ENCODE results near the gene SLC7A1. TPM values are rescaled to one million over a fixed set of nuclear protein-coding genes. Genes with fewer than 3 reads are reported as not detected.

The SLC7A1 gene
- total and polyA plus RNA-seq, 2 donors (not counting 3 experiments of a cell fraction or from before 2014, with no cell fraction given) = 21.0 to 79.3 TPM

DNA sequence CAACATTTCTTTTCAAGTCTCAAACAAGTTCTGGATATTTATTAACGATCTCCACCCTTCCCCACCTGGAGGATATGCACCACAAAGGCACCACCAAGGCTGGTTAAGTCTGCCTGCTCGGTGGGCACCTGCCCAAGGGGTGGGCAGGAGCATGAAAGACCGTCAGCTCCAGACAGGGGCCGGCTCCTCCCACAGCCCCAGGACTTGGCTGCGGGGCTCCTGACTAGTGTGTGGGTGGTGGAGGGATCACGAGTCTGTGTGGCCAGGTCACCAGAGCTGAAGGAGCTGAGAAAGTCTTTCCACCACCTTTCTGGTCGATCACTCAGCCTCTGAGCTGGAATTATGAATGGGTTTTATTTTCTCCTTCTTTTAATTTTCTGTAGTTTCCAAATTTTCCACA, 7.8 kb downstream of the SLC7A1 start:
- no peaks in the 10 kb centered on the region for H3K36me3 ChIP-seq (ENCODE audit: control insufficient read depth in 2 of 2, extremely low read depth in 1 of 2, insufficient read depth in 2 of 2, low read length in 2 of 2)
- H3K4me1 ChIP-seq (ENCODE audit: control insufficient read depth, extremely low read depth, insufficient read depth, low read length) = peaks cover 2% of the 10 kb centered on the region
- H3K9ac ChIP-seq (replicated peaks; ENCODE audit: extremely low read depth, insufficient read depth, low read length) = no peak overlapping the region
- POLR2A ChIA-PET = no interaction called here
- H4K20me1 ChIP-seq (replicated peaks; ENCODE audit: control insufficient read depth, extremely low read depth, insufficient read depth, low read length) = no peaks in the 10 kb centered on the region
- CTCF ChIA-PET = interaction anchor here (1.7 kb wide), 1 partner anchor 23 kb away, joined by 7 read pairs; no protein-coding TSS in a partner anchor
- no peaks in the 10 kb centered on the region for H3K9me1 ChIP-seq (replicated peaks; ENCODE audit: control insufficient read depth, extremely low read depth, insufficient read depth, low read length)
- H3K4me2 ChIP-seq (ENCODE audit: insufficient read depth, low read length) = no peak overlapping the region
- no peak overlapping the region for H3K27ac ChIP-seq (ENCODE audit: insufficient read depth, low read depth, low read length)
- peaks cover 100% of the 10 kb centered on the region for H3K79me2 ChIP-seq (ENCODE audit: control insufficient read depth, insufficient read depth, low read length)
- H2AFZ ChIP-seq (ENCODE audit: low read depth, low read length) = no peak overlapping the region
- no TSS peak for BruUV-seq (replicated peaks)
- no peaks in the 10 kb centered on the region for H3K27me3 ChIP-seq (ENCODE audit: control insufficient read depth in 2 of 2, insufficient read depth in 2 of 2, low read length in 2 of 2)
- no peak overlapping the region for H3K4me3 ChIP-seq (replicated peaks in 1 of 3; ENCODE audit: insufficient read depth in 1 of 3, low read depth in 1 of 3, low read length in 3 of 3)
- no peak for DNase-seq (ENCODE audit: low read depth, low spot score)
- intact Hi-C loops (cut with micrococcal nuclease) = no loop called here
- H3K9me3 ChIP-seq (replicated peaks; ENCODE audit: control insufficient read depth, insufficient read depth, low read length) = no peaks in the 10 kb centered on the region
- dilution Hi-C loops (cut with MboI; ENCODE audit: extremely low pct_ligation_motif_present, low sequenced_read_pairs) = no loop called here
- no peak for FAIRE-seq
- no peak for TF ChIP-seq POLR2AphosphoS5 (IDR thresholded peaks at IDR 0.05; ENCODE audit: insufficient read depth, low read depth, low read length)
- no peak for TF ChIP-seq GATA2 (IDR thresholded peaks at IDR 0.05; ENCODE audit: insufficient read depth, insufficient read length, low read depth, low read length)
- no peak for TF ChIP-seq MYC (IDR thresholded peaks at IDR 0.05; ENCODE audit: low read depth, low read length)
- TF ChIP-seq JUN (IDR thresholded peaks at IDR 0.05; ENCODE audit: borderline replicate concordance, insufficient read depth, insufficient read length, low read depth) = no peak
- no peak for TF ChIP-seq EZH2 (IDR thresholded peaks at IDR 0.05; ENCODE audit: borderline replicate concordance, low read depth, low read length, severe bottlenecking)
- TF ChIP-seq, protein P1, sequence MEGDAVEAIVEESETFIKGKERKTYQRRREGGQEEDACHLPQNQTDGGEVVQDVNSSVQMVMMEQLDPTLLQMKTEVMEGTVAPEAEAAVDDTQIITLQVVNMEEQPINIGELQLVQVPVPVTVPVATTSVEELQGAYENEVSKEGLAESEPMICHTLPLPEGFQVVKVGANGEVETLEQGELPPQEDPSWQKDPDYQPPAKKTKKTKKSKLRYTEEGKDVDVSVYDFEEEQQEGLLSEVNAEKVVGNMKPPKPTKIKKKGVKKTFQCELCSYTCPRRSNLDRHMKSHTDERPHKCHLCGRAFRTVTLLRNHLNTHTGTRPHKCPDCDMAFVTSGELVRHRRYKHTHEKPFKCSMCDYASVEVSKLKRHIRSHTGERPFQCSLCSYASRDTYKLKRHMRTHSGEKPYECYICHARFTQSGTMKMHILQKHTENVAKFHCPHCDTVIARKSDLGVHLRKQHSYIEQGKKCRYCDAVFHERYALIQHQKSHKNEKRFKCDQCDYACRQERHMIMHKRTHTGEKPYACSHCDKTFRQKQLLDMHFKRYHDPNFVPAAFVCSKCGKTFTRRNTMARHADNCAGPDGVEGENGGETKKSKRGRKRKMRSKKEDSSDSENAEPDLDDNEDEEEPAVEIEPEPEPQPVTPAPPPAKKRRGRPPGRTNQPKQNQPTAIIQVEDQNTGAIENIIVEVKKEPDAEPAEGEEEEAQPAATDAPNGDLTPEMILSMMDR (IDR thresholded peaks at IDR 0.05; ENCODE audit: extremely low read depth in 1 of 2, insufficient read depth in 1 of 2, low read depth in 1 of 2, low read length in 2 of 2) = no peak
- no peak for TF ChIP-seq POLR2A (IDR thresholded peaks at IDR 0.05; ENCODE audit: low read depth, low read length)
- TF ChIP-seq, protein P2, sequence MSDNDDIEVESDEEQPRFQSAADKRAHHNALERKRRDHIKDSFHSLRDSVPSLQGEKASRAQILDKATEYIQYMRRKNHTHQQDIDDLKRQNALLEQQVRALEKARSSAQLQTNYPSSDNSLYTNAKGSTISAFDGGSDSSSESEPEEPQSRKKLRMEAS (IDR thresholded peaks at IDR 0.05; ENCODE audit: insufficient read depth, insufficient read length) = no peak
- no peak for TF ChIP-seq FOS (IDR thresholded peaks at IDR 0.05; ENCODE audit: borderline replicate concordance, insufficient read depth, low read length)

All from endothelial cell of umbilical vein (primary cell).